Fibroblast of mammary gland (primary cell): ENCODE data around the gene RBSN.

Experiments
- DNase-seq: peaks from one replicate; pipeline ENCODE4 v3.0.0-alpha.2; 2010; ENCODE audit warnings: low read depth
- H3K4me3 ChIP-seq: 2 replicates; pipeline ENCODE4 v1.5.1; 2011; ENCODE audit warnings: low read depth, mild to moderate bottlenecking, low read length, moderate library complexity; ENCODE audit not compliant: control insufficient read depth
- TF ChIP-seq, protein P1 (sequence below): conservative IDR thresholded peaks from 2 replicates; pipeline ENCODE4 v1.5.1; 2011; ENCODE audit warnings: low read depth, low read length, inconsistent platforms; ENCODE audit not compliant: control insufficient read depth, insufficient read depth

Gene RBSN

DNA sequence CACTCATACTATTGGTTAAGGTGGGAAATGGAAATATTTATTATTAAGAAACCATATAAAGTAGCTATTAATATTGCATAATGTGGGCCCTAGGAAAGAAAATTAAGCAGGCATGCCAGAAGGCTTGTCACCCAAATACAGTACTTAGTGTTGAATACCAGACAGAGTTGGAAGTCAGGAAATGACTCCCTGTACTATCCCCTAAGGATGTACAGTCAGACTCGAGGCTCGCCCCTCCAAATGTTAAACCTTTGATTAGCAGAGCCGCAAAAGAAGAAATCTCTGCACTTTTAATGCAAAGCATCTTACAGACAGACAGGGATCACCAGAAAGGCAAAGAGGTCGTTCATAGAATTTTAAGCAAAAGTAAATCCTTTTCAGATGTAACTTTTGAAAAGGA, 11.3 kb upstream of the RBSN start:
- no peak overlapping the region for H3K4me3 ChIP-seq
- TF ChIP-seq, protein P1, sequence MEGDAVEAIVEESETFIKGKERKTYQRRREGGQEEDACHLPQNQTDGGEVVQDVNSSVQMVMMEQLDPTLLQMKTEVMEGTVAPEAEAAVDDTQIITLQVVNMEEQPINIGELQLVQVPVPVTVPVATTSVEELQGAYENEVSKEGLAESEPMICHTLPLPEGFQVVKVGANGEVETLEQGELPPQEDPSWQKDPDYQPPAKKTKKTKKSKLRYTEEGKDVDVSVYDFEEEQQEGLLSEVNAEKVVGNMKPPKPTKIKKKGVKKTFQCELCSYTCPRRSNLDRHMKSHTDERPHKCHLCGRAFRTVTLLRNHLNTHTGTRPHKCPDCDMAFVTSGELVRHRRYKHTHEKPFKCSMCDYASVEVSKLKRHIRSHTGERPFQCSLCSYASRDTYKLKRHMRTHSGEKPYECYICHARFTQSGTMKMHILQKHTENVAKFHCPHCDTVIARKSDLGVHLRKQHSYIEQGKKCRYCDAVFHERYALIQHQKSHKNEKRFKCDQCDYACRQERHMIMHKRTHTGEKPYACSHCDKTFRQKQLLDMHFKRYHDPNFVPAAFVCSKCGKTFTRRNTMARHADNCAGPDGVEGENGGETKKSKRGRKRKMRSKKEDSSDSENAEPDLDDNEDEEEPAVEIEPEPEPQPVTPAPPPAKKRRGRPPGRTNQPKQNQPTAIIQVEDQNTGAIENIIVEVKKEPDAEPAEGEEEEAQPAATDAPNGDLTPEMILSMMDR = no peak
- DNase-seq = peak; percentile 25

DNA sequence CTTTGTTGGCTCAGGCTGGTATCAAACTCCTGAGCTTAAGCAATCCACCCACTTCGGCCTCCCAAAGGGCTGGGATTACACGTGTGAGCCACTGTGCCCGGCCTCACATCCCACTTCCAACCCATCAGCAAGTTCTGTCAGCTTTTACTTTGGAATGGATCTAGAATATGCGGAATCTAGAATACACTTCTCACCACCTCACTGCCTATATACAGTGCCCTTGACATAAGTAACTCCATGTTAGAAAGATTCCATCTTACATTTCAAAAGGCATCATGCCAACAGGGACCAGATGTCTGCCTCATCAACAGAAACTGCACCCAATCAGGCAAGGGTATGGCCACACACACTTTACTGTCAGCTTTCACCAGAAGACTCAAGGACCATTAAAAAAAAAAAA, 9.9 kb upstream of the RBSN start:
- DNase-seq = no peak
- H3K4me3 ChIP-seq = no peak overlapping the region
- TF ChIP-seq, protein P1 = no peak

DNA sequence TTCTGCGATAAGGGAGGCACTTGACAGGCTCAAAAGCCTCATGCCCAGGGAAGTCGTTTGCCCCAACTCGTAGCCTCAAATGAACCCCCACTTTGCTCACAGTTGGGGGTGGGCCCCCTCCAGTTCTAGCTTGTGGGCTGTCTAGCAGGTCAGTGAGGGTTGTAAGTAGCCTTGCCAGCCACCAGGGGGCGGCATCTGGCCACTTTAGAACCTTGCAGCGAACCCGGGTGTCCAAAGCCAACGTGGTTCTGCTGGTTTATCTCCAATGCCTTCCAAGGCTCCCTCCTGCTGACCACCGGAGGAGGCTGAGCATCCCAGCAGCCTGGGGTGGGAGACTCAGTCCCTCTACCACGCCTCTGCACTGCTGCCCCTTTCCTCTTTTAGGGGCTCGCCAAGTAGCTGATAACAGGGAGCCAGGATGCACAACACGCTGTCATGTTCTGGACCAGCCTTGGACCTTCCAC, 9.2 kb upstream of the RBSN start:
- peak; percentile 72 for DNase-seq
- TF ChIP-seq, protein P1 = peak; percentile 92
- H3K4me3 ChIP-seq = no peak overlapping the region

DNA sequence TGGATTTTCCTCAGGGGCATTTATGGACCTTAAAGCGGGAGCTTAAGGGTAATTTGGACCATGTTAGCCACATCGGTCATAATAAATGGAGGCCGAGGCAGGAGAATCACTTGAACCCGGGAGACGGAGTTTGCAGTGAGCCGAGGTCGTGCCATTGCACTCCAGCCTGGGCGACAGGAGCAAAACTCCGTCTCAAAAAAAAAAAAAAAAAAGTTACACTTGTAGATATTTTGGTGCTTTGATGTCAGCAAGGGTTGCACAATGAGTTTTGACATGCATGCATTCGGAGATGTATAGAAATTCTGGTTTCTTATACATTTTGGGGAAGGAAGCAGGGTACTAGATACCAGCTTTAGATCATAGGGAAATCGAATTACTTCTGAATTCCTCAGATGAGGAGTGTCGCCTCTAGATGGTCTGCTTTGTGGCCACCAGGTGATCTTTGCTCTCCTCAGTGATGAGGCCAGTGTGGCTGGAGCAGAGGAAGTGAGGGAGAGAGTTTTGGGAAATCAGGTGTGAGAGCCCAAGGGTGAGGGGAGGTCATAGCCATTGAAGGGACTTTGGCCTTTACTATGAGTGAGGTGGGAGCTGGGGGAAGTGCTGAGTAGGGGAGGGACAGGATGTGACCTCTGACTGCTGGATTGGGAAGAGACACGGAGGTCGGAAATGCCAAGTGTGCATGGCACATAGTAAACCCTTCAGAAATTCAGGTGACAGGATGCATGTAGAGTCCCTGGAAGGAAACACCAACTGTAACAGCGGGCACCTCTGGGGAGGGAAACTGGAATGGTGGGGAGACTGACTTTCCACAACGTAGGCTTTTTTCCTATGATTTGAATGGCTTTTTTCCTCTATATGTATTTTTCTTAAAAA, 8.4 kb upstream of the RBSN start:
- DNase-seq = no peak
- no peak overlapping the region for H3K4me3 ChIP-seq
- TF ChIP-seq, protein P1 = no peak

DNA sequence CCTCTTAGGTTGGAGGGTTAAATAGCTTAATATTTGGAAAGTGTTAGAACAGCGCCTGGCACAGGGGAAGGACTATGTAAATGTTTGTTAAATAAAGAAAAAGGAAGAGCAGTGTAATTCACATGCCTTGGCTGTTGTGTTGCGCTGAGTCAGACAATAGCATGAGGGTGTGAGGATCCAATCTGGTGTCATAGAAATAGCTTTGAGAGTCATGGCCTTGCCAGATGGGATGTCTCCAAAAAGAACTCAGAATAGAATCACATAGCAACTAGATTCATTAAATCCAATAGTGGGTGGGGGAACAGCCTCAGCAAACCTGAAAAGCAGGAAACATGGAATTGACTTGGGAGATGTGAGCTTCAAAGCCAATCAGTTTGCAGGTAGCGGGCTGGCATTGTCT, 3.9 kb upstream of the RBSN start:
- DNase-seq = peak; percentile 40
- TF ChIP-seq, protein P1 = no peak
- no peak overlapping the region for H3K4me3 ChIP-seq

DNA sequence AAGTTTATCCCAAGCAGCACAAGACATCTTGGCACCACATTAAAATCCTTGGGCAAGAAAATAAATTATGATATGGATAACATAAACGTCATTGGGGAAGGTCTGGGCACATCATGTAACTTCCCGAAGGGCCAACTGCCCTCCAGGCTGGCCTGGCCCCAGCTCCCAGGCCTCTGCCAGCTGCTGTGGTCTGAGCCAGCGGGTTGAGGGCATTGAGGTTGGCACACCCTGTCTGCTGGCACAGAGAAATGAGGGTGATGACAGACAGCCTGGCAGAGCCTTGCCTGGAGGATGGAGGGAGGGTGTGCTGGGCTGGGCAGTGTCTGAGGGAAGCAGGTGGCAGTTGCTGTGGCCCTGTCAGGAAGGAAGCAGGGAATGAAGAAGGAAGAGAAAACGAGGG, 3.3 kb upstream of the RBSN start:
- H3K4me3 ChIP-seq = no peak overlapping the region
- TF ChIP-seq, protein P1 = no peak
- DNase-seq = no peak
